22Rv1 (cell line): ENCODE data around the gene GREB1.

Source experiments
- H3K27ac ChIP-seq: fragments of 450-650 bp; 2 replicates; pipeline ENCODE4 v1.5.1; 2017
- ZFX ChIP-seq: fragments of 450-650 bp; IDR thresholded peaks from 2 replicates; pipeline ENCODE4 v1.6.1; 2017; ENCODE audit warnings: antibody characterized with exemption, borderline replicate concordance
- TF ChIP-seq, protein P1 (sequence below): fragments of 450-650 bp; IDR thresholded peaks from 2 replicates; pipeline ENCODE4 v1.5.1; 2017; ENCODE audit warnings: mild to moderate bottlenecking

The GREB1 gene

DNA sequence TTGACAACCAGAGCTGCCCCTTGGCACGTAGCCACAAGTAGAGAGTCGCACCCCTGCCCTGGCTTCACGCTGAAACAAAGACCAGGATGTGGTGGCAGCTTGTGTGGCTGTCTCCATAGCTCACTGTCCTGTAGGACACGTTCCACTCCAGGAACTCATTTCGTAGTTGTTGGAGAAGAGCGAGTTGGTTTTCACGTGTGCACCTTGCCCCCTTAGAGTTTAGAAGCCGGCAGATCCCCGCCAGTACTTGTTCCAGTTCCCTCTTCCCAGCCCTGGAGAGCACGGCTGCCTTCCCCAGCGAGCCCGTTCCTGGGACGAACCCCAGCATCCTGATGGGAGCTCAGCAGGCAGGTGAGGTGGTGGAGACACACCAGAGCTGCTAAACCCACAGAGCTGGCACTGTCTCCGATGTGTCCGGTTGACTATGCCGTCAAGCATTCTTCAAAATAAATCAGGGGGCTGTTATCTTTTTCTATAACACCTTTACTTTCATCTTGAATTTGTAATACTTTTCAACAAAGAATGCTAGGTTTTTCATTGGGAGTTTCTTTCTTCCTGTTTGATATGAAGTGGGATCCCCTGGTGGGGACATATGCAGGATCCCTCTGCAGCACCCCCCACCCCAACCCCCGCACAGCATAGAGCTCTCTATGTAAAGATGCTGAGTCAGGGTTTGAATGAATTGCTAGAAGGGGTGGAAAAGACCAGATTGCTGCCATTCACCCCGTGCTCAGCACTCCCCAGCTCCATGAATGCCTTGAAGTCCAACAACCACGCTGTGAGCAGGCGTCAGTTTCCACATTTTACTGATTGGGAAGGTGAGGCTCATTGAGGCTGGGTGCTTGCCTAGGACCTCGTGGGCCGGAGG is 44.5 kb downstream of the GREB1 start:
- no peak for TF ChIP-seq ZFX
- TF ChIP-seq, protein P1, sequence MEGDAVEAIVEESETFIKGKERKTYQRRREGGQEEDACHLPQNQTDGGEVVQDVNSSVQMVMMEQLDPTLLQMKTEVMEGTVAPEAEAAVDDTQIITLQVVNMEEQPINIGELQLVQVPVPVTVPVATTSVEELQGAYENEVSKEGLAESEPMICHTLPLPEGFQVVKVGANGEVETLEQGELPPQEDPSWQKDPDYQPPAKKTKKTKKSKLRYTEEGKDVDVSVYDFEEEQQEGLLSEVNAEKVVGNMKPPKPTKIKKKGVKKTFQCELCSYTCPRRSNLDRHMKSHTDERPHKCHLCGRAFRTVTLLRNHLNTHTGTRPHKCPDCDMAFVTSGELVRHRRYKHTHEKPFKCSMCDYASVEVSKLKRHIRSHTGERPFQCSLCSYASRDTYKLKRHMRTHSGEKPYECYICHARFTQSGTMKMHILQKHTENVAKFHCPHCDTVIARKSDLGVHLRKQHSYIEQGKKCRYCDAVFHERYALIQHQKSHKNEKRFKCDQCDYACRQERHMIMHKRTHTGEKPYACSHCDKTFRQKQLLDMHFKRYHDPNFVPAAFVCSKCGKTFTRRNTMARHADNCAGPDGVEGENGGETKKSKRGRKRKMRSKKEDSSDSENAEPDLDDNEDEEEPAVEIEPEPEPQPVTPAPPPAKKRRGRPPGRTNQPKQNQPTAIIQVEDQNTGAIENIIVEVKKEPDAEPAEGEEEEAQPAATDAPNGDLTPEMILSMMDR = no peak

DNA sequence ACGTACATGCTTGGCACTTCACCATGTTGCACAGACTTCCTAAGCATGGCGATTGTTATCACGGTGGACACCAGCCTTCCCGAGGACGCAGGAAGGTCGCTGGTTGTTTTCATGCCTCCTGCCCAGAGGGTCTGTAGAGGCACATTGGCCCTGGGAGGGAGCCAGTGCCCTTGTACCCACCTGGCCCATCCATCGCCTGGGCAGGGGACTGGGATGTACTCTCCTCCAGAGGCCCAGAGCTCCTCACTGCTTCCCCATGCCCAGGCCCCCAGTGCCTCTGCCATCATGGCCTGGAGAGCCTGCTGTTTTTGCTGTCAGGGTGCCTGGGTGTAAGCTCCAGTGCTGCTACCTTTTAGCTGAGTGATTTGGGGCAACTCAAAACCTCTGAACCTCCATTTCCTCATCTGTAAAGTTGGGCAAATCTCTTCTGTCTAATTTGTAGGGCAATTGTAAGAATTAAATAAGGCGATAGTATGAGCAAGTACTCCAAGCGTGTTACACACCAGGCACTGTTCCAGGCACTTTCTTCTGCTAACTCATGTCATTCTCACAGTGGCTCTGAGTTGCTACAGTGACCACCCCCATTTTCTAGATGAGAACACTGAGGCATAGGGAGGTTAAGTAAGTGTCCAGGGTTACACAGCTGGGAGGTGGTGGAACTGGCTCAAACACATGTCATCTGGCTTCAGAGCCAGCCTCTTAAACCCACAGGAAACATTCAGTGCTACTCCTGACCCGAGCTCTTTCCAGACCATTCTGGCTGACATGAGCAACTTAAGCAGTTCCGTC is 45.3 kb downstream of the GREB1 start:
- TF ChIP-seq, protein P1 = no peak
- no peak for TF ChIP-seq ZFX

More for the DNA sequence above, 44.5 kb downstream of the GREB1 start:
- H3K27ac ChIP-seq = no peak overlapping the region

DNA sequence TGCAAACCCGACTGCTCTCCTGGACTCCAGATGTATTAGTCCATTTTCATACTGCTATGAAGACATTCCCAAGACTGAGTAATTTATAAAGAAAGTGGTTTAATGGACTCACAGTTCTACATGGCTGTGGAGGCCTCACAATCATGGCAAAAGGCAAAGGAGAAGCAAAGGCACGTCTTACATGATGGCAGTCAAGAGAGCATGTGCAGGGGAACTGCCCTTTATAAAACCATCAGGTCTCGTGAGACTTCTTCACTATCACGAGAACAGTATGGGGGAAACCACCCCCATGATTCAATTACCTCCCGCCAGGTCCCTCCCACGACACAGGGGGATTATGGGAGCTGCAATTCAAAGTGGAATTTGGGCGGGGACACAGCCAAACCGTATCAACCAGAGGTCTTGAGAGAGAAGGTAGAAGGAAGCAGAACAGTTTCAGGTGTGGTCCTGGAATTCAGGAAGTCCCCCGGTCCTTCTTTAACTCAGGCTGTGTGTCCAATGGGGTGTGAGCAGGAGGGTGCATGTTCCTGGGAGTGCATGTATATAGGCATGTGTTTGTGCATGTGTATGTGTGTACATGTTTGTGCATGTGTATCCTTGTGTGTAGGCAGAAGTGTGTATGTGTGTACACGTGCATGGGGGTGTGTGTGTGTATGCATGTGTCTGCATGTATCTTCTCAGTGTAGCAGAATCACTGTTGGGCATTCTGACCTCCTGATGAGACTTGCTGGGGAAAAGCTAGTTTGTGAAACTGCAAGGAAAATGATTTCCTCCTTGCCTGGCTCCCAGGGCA is 46.2 kb downstream of the GREB1 start:
- no peak overlapping the region for H3K27ac ChIP-seq
- no peak for TF ChIP-seq ZFX
- TF ChIP-seq, protein P1 = no peak

More for the DNA sequence above, 45.3 kb downstream of the GREB1 start:
- H3K27ac ChIP-seq = no peak overlapping the region

DNA sequence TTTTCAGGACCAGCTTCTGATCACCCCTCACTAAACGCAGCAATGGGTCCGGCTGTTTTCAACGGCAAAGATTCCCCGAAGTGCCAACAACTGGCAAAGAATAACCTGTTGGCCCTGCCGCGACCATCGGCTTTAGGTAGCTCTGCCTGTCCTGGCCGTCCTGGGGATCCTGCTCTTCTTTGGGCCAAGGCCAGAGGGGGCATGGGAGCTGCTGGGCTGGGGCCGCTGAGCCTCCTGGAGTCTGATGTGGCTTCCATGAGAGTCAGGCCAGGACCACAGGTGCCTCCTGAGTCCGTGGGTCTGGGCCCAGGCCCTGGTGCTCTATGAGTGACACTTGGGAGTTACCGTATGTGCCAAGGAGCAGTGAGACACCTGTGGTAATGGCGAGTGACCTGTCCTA is 46.9 kb downstream of the GREB1 start:
- TF ChIP-seq, protein P1 = no peak
- TF ChIP-seq ZFX = no peak
- H3K27ac ChIP-seq = no peak overlapping the region

DNA sequence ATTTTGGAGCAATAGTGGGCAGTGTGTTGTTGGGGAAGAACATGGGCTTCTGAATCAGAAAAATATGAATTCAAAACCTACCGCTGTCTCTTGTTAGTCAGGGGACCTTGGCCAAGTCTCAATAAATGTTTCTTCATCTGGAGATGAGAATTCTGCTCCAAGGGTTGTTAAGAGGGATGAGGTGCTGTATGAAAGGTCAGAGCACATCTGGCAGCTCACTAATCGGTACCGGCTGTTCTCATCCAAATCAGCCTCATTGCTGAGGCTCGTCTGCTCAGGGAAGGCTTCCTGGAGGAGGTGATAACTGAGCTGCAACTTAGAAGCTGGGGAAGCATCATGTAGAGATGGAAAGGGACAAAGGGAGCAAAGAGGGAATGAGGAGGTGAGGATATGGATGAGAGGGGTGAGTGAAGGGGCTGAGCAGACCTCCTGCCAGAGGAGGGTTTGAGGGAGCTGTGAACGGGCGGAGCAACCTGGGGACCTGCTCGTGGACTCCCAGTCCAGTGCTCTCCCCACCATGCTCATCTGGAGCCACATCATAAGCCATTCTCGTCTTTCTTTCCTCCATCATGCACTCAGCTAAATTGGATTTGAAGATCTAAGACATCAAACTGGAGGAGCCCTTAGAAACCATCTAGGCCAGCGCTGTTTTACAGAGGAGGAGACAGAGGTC is 47.4 kb downstream of the GREB1 start:
- TF ChIP-seq, protein P1 = no peak
- no peak for TF ChIP-seq ZFX
- no peak overlapping the region for H3K27ac ChIP-seq

DNA sequence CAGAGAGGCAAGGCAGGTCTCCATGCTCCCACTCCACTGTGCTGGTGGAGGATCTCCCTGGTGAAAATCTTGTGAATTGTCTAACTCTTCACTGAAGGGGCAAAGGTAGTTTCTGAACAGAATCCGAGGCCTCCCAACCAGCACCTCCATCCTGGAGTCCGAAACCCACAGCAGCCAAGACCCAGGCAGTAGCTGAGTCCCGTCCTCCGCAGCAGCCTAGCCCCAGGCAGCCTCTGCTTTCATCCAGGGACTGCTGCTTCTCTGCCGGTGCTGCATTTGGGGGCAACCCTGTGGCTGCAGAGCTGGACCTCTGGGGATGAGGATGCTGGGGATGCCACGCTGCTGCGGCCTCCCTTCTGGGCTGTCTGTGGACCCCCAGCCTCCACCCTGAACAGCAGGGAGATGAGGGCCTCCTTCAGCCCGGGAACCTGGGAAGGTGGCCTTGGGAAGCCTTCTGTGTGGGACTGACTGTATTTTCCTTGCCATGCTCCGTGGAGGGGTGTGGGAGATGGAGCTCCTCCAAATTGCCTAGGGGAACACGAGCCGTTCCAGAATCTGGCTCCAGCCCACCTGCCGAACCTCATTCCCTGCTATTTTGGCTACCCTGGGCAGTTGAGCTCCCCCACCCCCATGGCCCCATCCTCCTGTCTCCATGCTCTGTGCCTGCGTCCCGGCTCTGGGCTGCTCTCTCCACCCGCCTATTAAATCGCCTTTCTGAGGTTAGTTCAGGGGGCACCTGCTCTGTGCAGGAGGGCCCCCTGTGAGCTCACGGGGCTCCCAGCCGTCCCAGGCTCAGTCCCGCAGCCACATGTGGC is 48.2 kb downstream of the GREB1 start:
- TF ChIP-seq, protein P1 = no peak
- no peak for TF ChIP-seq ZFX
- no peak overlapping the region for H3K27ac ChIP-seq
